HEK293 (cell line): Measurements from ENCODE around the gene HYAL3.

Source experiments
- CTCF ChIA-PET: fragments of 350-600 bp; formaldehyde crosslinking; extraction: SDS; loops from one replicate; lab custom pipeline; 2021; ENCODE audit warnings: antibody characterized with exemption; lab: Yijun Ruan, JAX
- POLR2A ChIA-PET: fragments of 300-600 bp; formaldehyde crosslinking; extraction: SDS; loops from one replicate; lab custom pipeline; 2020; ENCODE audit warnings: antibody characterized with exemption, inconsistent platforms; lab: Yijun Ruan, JAX
- H3K27ac ChIP-seq: fragments of 200-500 bp; sonication (Bioruptor generic); 2 replicates; pipeline ENCODE4 v1.5.1; 2014; ENCODE audit warnings: low read depth, low read length, control low read depth, inconsistent platforms; ENCODE audit errors: extremely low read depth
- H3K36me3 ChIP-seq, 2 experiments: fragments of 200-500 bp in 1 of 2; sonication (Bioruptor generic) in 1 of 2; 1 replicate in 1 of 2; 2 replicates in 1 of 2; pipeline ENCODE4 v1.5.1; 2014 to 2017; ENCODE audit warnings: inconsistent platforms in 2 of 2, low read length in 2 of 2; ENCODE audit not compliant: control insufficient read depth in 2 of 2, insufficient read depth in 1 of 2
- H3K4me1 ChIP-seq: fragments of 200-500 bp; sonication (Bioruptor generic); 2 replicates; pipeline ENCODE4 v1.5.1; 2014; ENCODE audit warnings: mild to moderate bottlenecking, low read length, inconsistent platforms; ENCODE audit not compliant: control insufficient read depth, insufficient read depth
- H3K4me3 ChIP-seq: 2 replicates; pipeline ENCODE4 v1.5.1; 2011; ENCODE audit warnings: low read depth, mild to moderate bottlenecking, control low read depth, low read length, moderate library complexity
- H3K9me3 ChIP-seq: fragments of 200-500 bp; sonication (Bioruptor generic); 2 replicates; pipeline ENCODE4 v1.5.1; 2014; ENCODE audit warnings: low read depth, low read length, inconsistent platforms; ENCODE audit not compliant: control insufficient read depth, insufficient read depth
- BCL6B ChIP-seq: fragments of 450-650 bp; formaldehyde crosslinking; IDR thresholded peaks from 2 replicates; pipeline ENCODE4 v1.5.1; 2017; ENCODE audit warnings: missing biosample characterization, missing genetic modification characterization
- CTCF ChIP-seq: fragments of 450-650 bp; formaldehyde crosslinking; IDR thresholded peaks from 2 replicates; pipeline ENCODE4 v1.5.1; 2016; ENCODE audit warnings: missing biosample characterization, missing genetic modification characterization
- EGR2 ChIP-seq: fragments of 450-650 bp; formaldehyde crosslinking; IDR thresholded peaks from 2 replicates; pipeline ENCODE4 v1.5.1; 2016; ENCODE audit warnings: low read depth, missing biosample characterization, missing genetic modification characterization
- GLIS2 ChIP-seq: fragments of 450-650 bp; formaldehyde crosslinking; IDR thresholded peaks from 2 replicates; pipeline ENCODE4 v1.5.1; 2016; ENCODE audit warnings: missing biosample characterization, missing genetic modification characterization
- KLF16 ChIP-seq: fragments of 450-650 bp; formaldehyde crosslinking; IDR thresholded peaks from 2 replicates; pipeline ENCODE4 v1.5.1; 2017; ENCODE audit warnings: missing biosample characterization, missing genetic modification characterization
- KLF17 ChIP-seq: fragments of 450-650 bp; formaldehyde crosslinking; IDR thresholded peaks from 2 replicates; pipeline ENCODE4 v1.5.1; 2016; ENCODE audit warnings: missing biosample characterization, missing genetic modification characterization
- KLF9 ChIP-seq: fragments of 450-650 bp; formaldehyde crosslinking; IDR thresholded peaks from 2 replicates; pipeline ENCODE4 v1.5.1; 2016; ENCODE audit warnings: missing biosample characterization, missing genetic modification characterization, low read depth
- OVOL3 ChIP-seq: fragments of 450-650 bp; formaldehyde crosslinking; IDR thresholded peaks from 2 replicates; pipeline ENCODE4 v1.5.1; 2016; ENCODE audit warnings: missing biosample characterization, missing genetic modification characterization
- PRDM4 ChIP-seq: fragments of 450-650 bp; formaldehyde crosslinking; IDR thresholded peaks from 2 replicates; pipeline ENCODE4 v1.5.1; 2017; ENCODE audit warnings: missing biosample characterization, missing genetic modification characterization
- SCRT1 ChIP-seq: fragments of 450-650 bp; formaldehyde crosslinking; IDR thresholded peaks from 2 replicates; pipeline ENCODE4 v1.5.1; 2016; ENCODE audit warnings: missing biosample characterization, missing genetic modification characterization, borderline replicate concordance
- SCRT2 ChIP-seq: fragments of 450-650 bp; formaldehyde crosslinking; IDR thresholded peaks from 2 replicates; pipeline ENCODE4 v1.5.1; 2016; ENCODE audit warnings: missing biosample characterization, missing genetic modification characterization
- ZBTB20 ChIP-seq: fragments of 450-650 bp; formaldehyde crosslinking; IDR thresholded peaks from 2 replicates; pipeline ENCODE4 v1.5.1; 2016; ENCODE audit warnings: missing biosample characterization, missing genetic modification characterization
- ZBTB8A ChIP-seq: fragments of 450-650 bp; formaldehyde crosslinking; IDR thresholded peaks from 2 replicates; pipeline ENCODE4 v1.5.1; 2016; ENCODE audit warnings: missing biosample characterization, missing genetic modification characterization
- ZNF121 ChIP-seq: fragments of 450-650 bp; formaldehyde crosslinking; IDR thresholded peaks from 2 replicates; pipeline ENCODE4 v1.5.1; 2016; ENCODE audit warnings: missing biosample characterization, missing genetic modification characterization
- ZNF23 ChIP-seq: fragments of 450-650 bp; formaldehyde crosslinking; IDR thresholded peaks from 2 replicates; pipeline ENCODE4 v1.5.1; 2016; ENCODE audit warnings: missing biosample characterization, missing genetic modification characterization, borderline replicate concordance
- ZNF24 ChIP-seq: fragments of 450-650 bp; formaldehyde crosslinking; IDR thresholded peaks from 2 replicates; pipeline ENCODE4 v1.5.1; 2016; ENCODE audit warnings: missing biosample characterization, missing genetic modification characterization
- ZNF362 ChIP-seq: fragments of 450-650 bp; formaldehyde crosslinking; IDR thresholded peaks from 2 replicates; pipeline ENCODE4 v1.5.1; 2016; ENCODE audit warnings: missing biosample characterization, missing genetic modification characterization
- ZNF416 ChIP-seq: fragments of 450-650 bp; formaldehyde crosslinking; IDR thresholded peaks from 2 replicates; pipeline ENCODE4 v1.5.1; 2016; ENCODE audit warnings: missing biosample characterization, missing genetic modification characterization
- ZNF473 ChIP-seq: fragments of 450-650 bp; formaldehyde crosslinking; IDR thresholded peaks from 2 replicates; pipeline ENCODE4 v1.5.1; 2017; ENCODE audit warnings: missing biosample characterization, missing genetic modification characterization
- ZNF510 ChIP-seq: fragments of 450-650 bp; formaldehyde crosslinking; IDR thresholded peaks from 2 replicates; pipeline ENCODE4 v1.5.1; 2018; ENCODE audit warnings: mild to moderate bottlenecking, missing genetic modification characterization, missing biosample characterization; ENCODE audit not compliant: insufficient replicate concordance
- ZNF600 ChIP-seq: fragments of 450-650 bp; formaldehyde crosslinking; IDR thresholded peaks from 2 replicates; pipeline ENCODE4 v1.5.1; 2016; ENCODE audit warnings: missing biosample characterization, missing genetic modification characterization
- ZNF623 ChIP-seq: fragments of 450-650 bp; formaldehyde crosslinking; IDR thresholded peaks from 2 replicates; pipeline ENCODE4 v1.5.1; 2016; ENCODE audit warnings: missing biosample characterization, missing genetic modification characterization
- ZNF629 ChIP-seq: fragments of 450-650 bp; formaldehyde crosslinking; IDR thresholded peaks from 2 replicates; pipeline ENCODE4 v1.5.1; 2017; ENCODE audit warnings: missing biosample characterization, missing genetic modification characterization
- ZNF654 ChIP-seq: fragments of 450-650 bp; formaldehyde crosslinking; IDR thresholded peaks from 2 replicates; pipeline ENCODE4 v1.5.1; 2016; ENCODE audit warnings: low read depth, missing biosample characterization, missing genetic modification characterization
- ZNF664 ChIP-seq: fragments of 450-650 bp; formaldehyde crosslinking; IDR thresholded peaks from 2 replicates; pipeline ENCODE4 v1.5.1; 2016; ENCODE audit warnings: missing biosample characterization, missing genetic modification characterization
- ZSCAN4 ChIP-seq: fragments of 450-650 bp; formaldehyde crosslinking; IDR thresholded peaks from 2 replicates; pipeline ENCODE4 v1.5.1; 2017; ENCODE audit warnings: missing biosample characterization, missing genetic modification characterization

HYAL3 gene

GRCh38 chr3:50256978-50257890 is 42.0 kb downstream of the HYAL3 start:
- ChIA-PET POLR2A (no interaction called here), CTCF (interaction anchor here (0.6 to 2.5 kb wide), 7 partner anchors 10 to 1074 kb away, joined by 3 to 20 read pairs (median 3); no protein-coding TSS in a partner anchor)
- no peak overlapping the region for H3K27ac ChIP-seq
- H3K9me3 ChIP-seq = no peaks in the 10 kb centered on the region
- TF ChIP-seq EGR2 = no peak
- TF ChIP-seq KLF16 (tag by site-specific recombination) = no peak
- no peak for TF ChIP-seq BCL6B
- TF ChIP-seq ZNF23 = no peak
- TF ChIP-seq ZNF362 = no peak
- no peak for TF ChIP-seq ZNF600 (tag by site-specific recombination)
- TF ChIP-seq KLF9 (tag by site-specific recombination) = no peak
- TF ChIP-seq ZNF510 (tag by site-specific recombination) = no peak
- no peak for TF ChIP-seq ZBTB8A
- peak; percentile 49; the same call in 1 of the 2 replicates for TF ChIP-seq CTCF (tag by site-specific recombination)
- TF ChIP-seq ZNF664 (tag by site-specific recombination) = no peak
- no peak for TF ChIP-seq ZNF629
- no peak for TF ChIP-seq ZNF121 (tag by site-specific recombination)
- no peak for TF ChIP-seq ZNF24 (tag by site-specific recombination)
- peak; percentile 80 for TF ChIP-seq SCRT2 (tag by site-specific recombination)
- TF ChIP-seq SCRT1 = 0 out of 2 replicates have a peak, but pooled peaks have one; percentile 36
- no peak for TF ChIP-seq ZSCAN4 (tag by site-specific recombination)
- TF ChIP-seq ZBTB20 = 0 out of 2 replicates have a peak, but pooled peaks have one; percentile 31
- TF ChIP-seq ZNF623 (tag by site-specific recombination) = no peak
- no peak for TF ChIP-seq GLIS2 (tag by site-specific recombination)
- peak; percentile 34 for TF ChIP-seq ZNF654 (tag by site-specific recombination)
- TF ChIP-seq ZNF416 = no peak
- no peak for TF ChIP-seq KLF17 (tag by site-specific recombination)
- TF ChIP-seq ZNF473 (tag by site-specific recombination) = no peak
- no peak for TF ChIP-seq PRDM4
- no peak for TF ChIP-seq OVOL3 (tag by site-specific recombination)
- no peaks in the 10 kb centered on the region; the same call in 1 of the 2 replicates for H3K4me1 ChIP-seq
- no peak overlapping the region for H3K4me3 ChIP-seq
- peaks cover 5 to 39% of the 10 kb centered on the region in 2 experiments for H3K36me3 ChIP-seq
